NCI-H146 treated with DMSO at 0.1 percent for 48 hours (cell line): ENCODE measurements around the gene ERGIC1.
"Not testable (repeated sequence)": the region's sequence is repeated elsewhere in the genome, so short reads cannot be mapped to it uniquely, and the experiment has no call there.

Experiments
- DNase-seq: peaks from one replicate; lab custom pipeline; 2025; ENCODE audit not compliant: unreplicated experiment; lab: John Stamatoyannopoulos, UW

The ERGIC1 gene

GRCh38 chr5:172800088-172800551 lies 33.9 kb upstream of the ERGIC1 start:
- no peak for DNase-seq

GRCh38 chr5:172801179-172801671 lies 32.8 kb upstream of the ERGIC1 start:
- DNase-seq = no peak

GRCh38 chr5:172802112-172802511 lies 31.9 kb upstream of the ERGIC1 start:
- no peak for DNase-seq

- DNase-seq = no peak
These were observed 31.4 kb upstream of the ERGIC1 start for GRCh38 chr5:172802567-172803176.

GRCh38 chr5:172805018-172805683 lies 28.9 kb upstream of the ERGIC1 start:
- no peak for DNase-seq

- DNase-seq = no peak
These were observed 28.3 kb upstream of the ERGIC1 start for GRCh38 chr5:172805736-172806255.

GRCh38 chr5:172806897-172807672 lies 27.0 kb upstream of the ERGIC1 start:
- DNase-seq = no peak

GRCh38 chr5:172807766-172808311 lies 26.2 kb upstream of the ERGIC1 start:
- DNase-seq = no peak

- DNase-seq = no peak
These were observed 24.3 kb upstream of the ERGIC1 start for GRCh38 chr5:172809774-172810173.

- not testable (repeated sequence) for DNase-seq
These were observed 23.1 kb upstream of the ERGIC1 start for GRCh38 chr5:172810996-172811395.

- DNase-seq = no peak
These were observed 18.4 kb upstream of the ERGIC1 start for GRCh38 chr5:172815631-172816030.

GRCh38 chr5:172816925-172817562 lies 17.0 kb upstream of the ERGIC1 start:
- DNase-seq = no peak

GRCh38 chr5:172817664-172818063 lies 16.4 kb upstream of the ERGIC1 start:
- no peak for DNase-seq

GRCh38 chr5:172818081-172818480 lies 16.0 kb upstream of the ERGIC1 start:
- no peak for DNase-seq

GRCh38 chr5:172819569-172819968 lies 14.5 kb upstream of the ERGIC1 start:
- no peak for DNase-seq

- no peak for DNase-seq
These were observed 13.8 kb upstream of the ERGIC1 start for GRCh38 chr5:172820046-172820767.

- no peak for DNase-seq
These were observed 12.6 kb upstream of the ERGIC1 start for GRCh38 chr5:172821340-172821985.

- DNase-seq = no peak
These were observed 10.2 kb upstream of the ERGIC1 start for GRCh38 chr5:172823840-172824362.

GRCh38 chr5:172825610-172826204 lies 8.3 kb upstream of the ERGIC1 start:
- no peak for DNase-seq
